DOHH2 (cell line): ENCODE data around the gene CNN2.

Experiments used
- H3F3A ChIP-seq: fragments of 200-600 bp; sonication (generic), shearing (Covaris generic); 2 replicates; pipeline ENCODE4 v1.6.0; 2016; ENCODE audit warnings: antibody characterized with exemption, mild to moderate bottlenecking; ENCODE audit not compliant: control insufficient read depth, insufficient read depth
- H3K27ac ChIP-seq: fragments of 200-600 bp; sonication (generic); 2 replicates; pipeline ENCODE4 v1.5.1; 2014; ENCODE audit warnings: low read depth, mild to moderate bottlenecking, low read length, moderate library complexity
- H3K27me3 ChIP-seq: fragments of 200-600 bp; sonication (generic); 2 replicates; pipeline ENCODE4 v1.6.1; 2014; ENCODE audit warnings: mild to moderate bottlenecking, low read length, mixed read lengths; ENCODE audit not compliant: control insufficient read depth
- H3K36me3 ChIP-seq: fragments of 200-600 bp; sonication (generic); 2 replicates; pipeline ENCODE4 v1.6.1; 2014; ENCODE audit warnings: mild to moderate bottlenecking, low read length, moderate library complexity, mixed read lengths; ENCODE audit not compliant: control insufficient read depth
- H3K4me1 ChIP-seq: fragments of 200-600 bp; sonication (generic); 2 replicates; pipeline ENCODE4 v1.6.1; 2014; ENCODE audit warnings: mild to moderate bottlenecking, low read length, mixed read lengths; ENCODE audit not compliant: control insufficient read depth
- H3K4me2 ChIP-seq: fragments of 200-600 bp; sonication (generic); 2 replicates; pipeline ENCODE4 v1.6.0; 2014; ENCODE audit warnings: mild to moderate bottlenecking, low read length, moderate library complexity
- H3K4me3 ChIP-seq: fragments of 200-600 bp; sonication (generic); 2 replicates; pipeline ENCODE4 v1.5.1; 2014; ENCODE audit warnings: mild to moderate bottlenecking, low read length, mixed read lengths
- H3K79me2 ChIP-seq: fragments of 200-600 bp; sonication (generic); 2 replicates; pipeline ENCODE4 v1.6.1; 2014; ENCODE audit warnings: mild to moderate bottlenecking, low read length, mixed read lengths; ENCODE audit not compliant: control insufficient read depth
- H3K9me2 ChIP-seq: fragments of 200-600 bp; sonication (generic); replicated peaks from 2 replicates; pipeline ENCODE4 v1.6.1; 2014; ENCODE audit warnings: mild to moderate bottlenecking, low read length, mixed read lengths; ENCODE audit not compliant: control insufficient read depth
- H3K9me3 ChIP-seq: fragments of 200-600 bp; sonication (generic); 2 replicates; pipeline ENCODE4 v1.6.1; 2014; ENCODE audit warnings: antibody characterized with exemption, low read length, mixed read lengths; ENCODE audit not compliant: control insufficient read depth, insufficient read depth
- H4K20me1 ChIP-seq: fragments of 200-600 bp; sonication (generic); 2 replicates; pipeline ENCODE4 v1.6.0; 2014; ENCODE audit warnings: low read depth, mild to moderate bottlenecking, antibody characterized with exemption, low read length, moderate library complexity; ENCODE audit not compliant: control insufficient read depth, insufficient read depth
- EZH2phosphoT487 ChIP-seq: fragments of 200-600 bp; sonication (generic); IDR thresholded peaks from 2 replicates; pipeline ENCODE4 v1.6.1; 2017; ENCODE audit warnings: borderline replicate concordance, mild to moderate bottlenecking, antibody characterized with exemption, low read length, moderate library complexity, mixed read lengths
- TF ChIP-seq, protein P1 (sequence below): fragments of 200-600 bp; sonication (generic); IDR thresholded peaks from one replicate; pipeline ENCODE4 v1.5.1; 2014; ENCODE audit warnings: antibody characterized with exemption, mild to moderate bottlenecking, low read depth, low read length; ENCODE audit not compliant: poor library complexity, severe bottlenecking

The CNN2 gene

DNA sequence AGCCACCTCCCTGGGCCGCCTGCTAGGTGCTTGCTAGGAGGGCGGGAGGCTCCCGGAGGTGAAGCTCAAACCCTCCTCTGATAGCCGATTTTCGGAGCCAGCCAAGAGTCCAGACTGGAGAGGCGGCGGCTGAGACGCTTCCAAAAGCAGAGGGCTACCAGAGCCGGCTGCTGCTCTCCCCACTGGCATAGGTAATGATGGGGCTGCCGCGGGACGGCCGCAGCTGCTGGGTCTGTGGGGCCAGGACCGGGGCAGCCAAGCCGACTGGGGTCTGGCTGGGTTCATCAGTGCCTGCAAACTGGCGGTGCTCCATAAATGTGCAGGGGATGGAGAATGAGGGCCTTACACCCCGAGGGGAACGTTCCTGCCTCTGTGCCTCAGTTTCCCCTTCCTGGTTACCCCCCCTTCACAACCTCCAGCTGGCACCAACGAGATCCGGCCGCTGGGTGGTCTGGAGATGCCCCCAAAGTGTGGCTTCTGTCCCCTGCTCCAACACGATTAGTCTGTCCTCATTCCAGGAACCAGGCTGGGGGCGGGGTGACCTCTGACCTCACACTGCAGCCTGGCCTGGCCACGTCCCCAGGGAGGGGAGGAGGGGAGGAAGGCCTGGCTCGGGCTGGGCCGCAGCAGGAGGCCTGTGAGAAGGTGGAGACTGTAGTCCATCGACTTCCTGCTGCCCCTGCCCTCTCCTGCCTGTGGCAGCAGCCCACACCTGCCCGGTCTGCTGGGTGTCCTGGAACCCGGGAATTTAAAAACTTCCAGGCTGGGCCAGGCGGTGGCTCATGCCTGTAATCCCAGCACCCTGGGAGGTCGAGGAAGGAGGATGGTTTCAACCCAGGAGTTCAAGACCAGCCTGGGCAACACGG, 46.0 kb upstream of the CNN2 start:
- no peak overlapping the region for H3K27ac ChIP-seq
- no peaks in the 10 kb centered on the region for H3K9me3 ChIP-seq
- H3K79me2 ChIP-seq, result peaks cover 12% of the 10 kb centered on the region
- peaks cover 4% of the 10 kb centered on the region for H3F3A ChIP-seq
- H3K4me2 ChIP-seq, result no peak overlapping the region
- no peak overlapping the region for H3K4me3 ChIP-seq
- H3K36me3 ChIP-seq, result no peaks in the 10 kb centered on the region
- H3K27me3 ChIP-seq, result peaks cover 13% of the 10 kb centered on the region
- H4K20me1 ChIP-seq, result no peaks in the 10 kb centered on the region
- H3K9me2 ChIP-seq, result no peaks in the 10 kb centered on the region
- H3K4me1 ChIP-seq, result peaks cover 18% of the 10 kb centered on the region
- TF ChIP-seq EZH2phosphoT487, result no peak
- TF ChIP-seq, protein P1, sequence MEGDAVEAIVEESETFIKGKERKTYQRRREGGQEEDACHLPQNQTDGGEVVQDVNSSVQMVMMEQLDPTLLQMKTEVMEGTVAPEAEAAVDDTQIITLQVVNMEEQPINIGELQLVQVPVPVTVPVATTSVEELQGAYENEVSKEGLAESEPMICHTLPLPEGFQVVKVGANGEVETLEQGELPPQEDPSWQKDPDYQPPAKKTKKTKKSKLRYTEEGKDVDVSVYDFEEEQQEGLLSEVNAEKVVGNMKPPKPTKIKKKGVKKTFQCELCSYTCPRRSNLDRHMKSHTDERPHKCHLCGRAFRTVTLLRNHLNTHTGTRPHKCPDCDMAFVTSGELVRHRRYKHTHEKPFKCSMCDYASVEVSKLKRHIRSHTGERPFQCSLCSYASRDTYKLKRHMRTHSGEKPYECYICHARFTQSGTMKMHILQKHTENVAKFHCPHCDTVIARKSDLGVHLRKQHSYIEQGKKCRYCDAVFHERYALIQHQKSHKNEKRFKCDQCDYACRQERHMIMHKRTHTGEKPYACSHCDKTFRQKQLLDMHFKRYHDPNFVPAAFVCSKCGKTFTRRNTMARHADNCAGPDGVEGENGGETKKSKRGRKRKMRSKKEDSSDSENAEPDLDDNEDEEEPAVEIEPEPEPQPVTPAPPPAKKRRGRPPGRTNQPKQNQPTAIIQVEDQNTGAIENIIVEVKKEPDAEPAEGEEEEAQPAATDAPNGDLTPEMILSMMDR, result no peak

- Histone ChIP-seq H3K4me1 (peaks cover 20% of the 10 kb centered on the region), H3F3A (peaks cover 4% of the 10 kb centered on the region), H4K20me1 (no peaks in the 10 kb centered on the region), H3K4me2 (peak overlapping the region; percentile 50), H3K9me3 (no peaks in the 10 kb centered on the region), H3K79me2 (peaks cover 17% of the 10 kb centered on the region), H3K9me2 (no peaks in the 10 kb centered on the region), H3K36me3 (peaks cover 19% of the 10 kb centered on the region), H3K27me3 (peaks cover 13% of the 10 kb centered on the region), H3K27ac (no peak overlapping the region), H3K4me3 (0 out of 2 replicates have a peak overlapping the region, but pooled peaks have one; percentile 35)
- TF ChIP-seq, protein P1, result peak; percentile 90
- TF ChIP-seq EZH2phosphoT487, result no peak
These were observed 43.7 kb upstream of the CNN2 start for GRCh38 chr19:982567-983170.

- H3K9me2 ChIP-seq, result no peaks in the 10 kb centered on the region
- peak within 1 kb of the TSS; percentile 30; the same call in 1 of the 2 replicates for H3K27ac ChIP-seq
- no peaks in the 10 kb centered on the region for H3K9me3 ChIP-seq
- peak within 1 kb of the TSS; percentile 79 for H3K4me3 ChIP-seq
- peak within 1 kb of the TSS; percentile 85 for H3K4me2 ChIP-seq
- no peaks in the 10 kb centered on the region for H4K20me1 ChIP-seq
- H3K79me2 ChIP-seq, result peaks cover 17% of the 10 kb centered on the region
- no peak for TF ChIP-seq EZH2phosphoT487
- TF ChIP-seq, protein P1, result no peak
- H3F3A ChIP-seq, result peaks cover 4% of the 10 kb centered on the region
- H3K36me3 ChIP-seq, result peaks cover 30% of the 10 kb centered on the region
- H3K27me3 ChIP-seq, result peaks cover 10% of the 10 kb centered on the region
- H3K4me1 ChIP-seq, result peaks cover 20% of the 10 kb centered on the region
These were observed 42.0 kb upstream of the CNN2 start, which contains the start of gene WDR18 for GRCh38 chr19:984165-984967. WDR18 (plus strand) TSS chr19:984345; CDS start chr19:984354, 9 bp downstream.
